ENCODE results near the gene ZNF311. TPM values are rescaled to one million over a fixed set of nuclear protein-coding genes. Genes with fewer than 3 reads are reported as not detected.

ZNF311 gene
- total and polyA plus RNA-seq, 2 of the 13 experiments (the other 11 are each of a cell fraction or from before 2014, with no cell fraction given) = not detected

DNA sequence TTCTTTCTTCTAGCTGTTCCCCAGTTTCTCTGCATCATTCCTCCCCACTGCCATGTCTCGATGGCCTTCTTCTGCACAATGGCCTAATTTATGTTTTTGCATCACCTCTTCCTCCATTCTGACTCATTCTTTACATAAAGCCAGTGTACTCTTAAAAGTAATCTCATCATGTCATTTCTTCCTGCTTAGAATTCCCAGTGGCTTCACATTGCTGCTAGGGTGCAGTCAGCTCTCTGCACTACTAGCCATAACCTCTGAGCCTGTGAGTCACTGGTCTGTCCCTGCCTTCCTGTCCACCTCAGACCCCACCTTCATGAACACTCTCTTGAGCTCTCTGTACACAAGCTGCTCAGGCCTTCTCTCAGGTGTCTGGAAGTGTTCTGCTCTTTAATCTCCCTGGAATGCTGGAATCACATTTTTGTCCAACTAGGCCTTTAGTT, 57.3 kb downstream of the ZNF311 start (continued):
- TF ChIP-seq, protein P1, sequence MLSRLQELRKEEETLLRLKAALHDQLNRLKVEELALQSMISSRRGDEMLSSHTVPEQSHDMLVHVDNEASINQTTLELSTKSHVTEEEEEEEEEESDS (CRISPR knock-in tag; IDR thresholded peaks at IDR 0.05; ENCODE audit: borderline replicate concordance) = no peak
- no peak for TF ChIP-seq ZNF24 (IDR thresholded peaks at IDR 0.05)
- no peak for TF ChIP-seq NCOA2 (CRISPR knock-in tag; IDR thresholded peaks at IDR 0.05)
- TF ChIP-seq, protein P2, sequence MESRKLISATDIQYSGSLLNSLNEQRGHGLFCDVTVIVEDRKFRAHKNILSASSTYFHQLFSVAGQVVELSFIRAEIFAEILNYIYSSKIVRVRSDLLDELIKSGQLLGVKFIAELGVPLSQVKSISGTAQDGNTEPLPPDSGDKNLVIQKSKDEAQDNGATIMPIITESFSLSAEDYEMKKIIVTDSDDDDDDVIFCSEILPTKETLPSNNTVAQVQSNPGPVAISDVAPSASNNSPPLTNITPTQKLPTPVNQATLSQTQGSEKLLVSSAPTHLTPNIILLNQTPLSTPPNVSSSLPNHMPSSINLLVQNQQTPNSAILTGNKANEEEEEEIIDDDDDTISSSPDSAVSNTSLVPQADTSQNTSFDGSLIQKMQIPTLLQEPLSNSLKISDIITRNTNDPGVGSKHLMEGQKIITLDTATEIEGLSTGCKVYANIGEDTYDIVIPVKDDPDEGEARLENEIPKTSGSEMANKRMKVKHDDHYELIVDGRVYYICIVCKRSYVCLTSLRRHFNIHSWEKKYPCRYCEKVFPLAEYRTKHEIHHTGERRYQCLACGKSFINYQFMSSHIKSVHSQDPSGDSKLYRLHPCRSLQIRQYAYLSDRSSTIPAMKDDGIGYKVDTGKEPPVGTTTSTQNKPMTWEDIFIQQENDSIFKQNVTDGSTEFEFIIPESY (CRISPR knock-in tag; IDR thresholded peaks at IDR 0.05) = 0 out of 2 replicates have a peak, but pooled peaks have one; percentile 25
- TF ChIP-seq, protein P3, sequence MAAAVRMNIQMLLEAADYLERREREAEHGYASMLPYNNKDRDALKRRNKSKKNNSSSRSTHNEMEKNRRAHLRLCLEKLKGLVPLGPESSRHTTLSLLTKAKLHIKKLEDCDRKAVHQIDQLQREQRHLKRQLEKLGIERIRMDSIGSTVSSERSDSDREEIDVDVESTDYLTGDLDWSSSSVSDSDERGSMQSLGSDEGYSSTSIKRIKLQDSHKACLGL (CRISPR knock-in tag; IDR thresholded peaks at IDR 0.05) = no peak
- TF ChIP-seq AKAP8 (CRISPR knock-in tag; IDR thresholded peaks at IDR 0.05) = no peak
- no peak for TF ChIP-seq KAT7 (CRISPR knock-in tag; IDR thresholded peaks at IDR 0.05; ENCODE audit: borderline replicate concordance)
- no peak for TF ChIP-seq ZNF543 (CRISPR knock-in tag; IDR thresholded peaks at IDR 0.05)
- no peak for TF ChIP-seq MXI1 (IDR thresholded peaks at IDR 0.05; ENCODE audit: borderline replicate concordance, low read depth, low read length)
- TF ChIP-seq ZNF605 (CRISPR knock-in tag; IDR thresholded peaks at IDR 0.05) = no peak
- TF ChIP-seq SETDB1 (CRISPR knock-in tag; IDR thresholded peaks at IDR 0.05; ENCODE audit: borderline replicate concordance) = no peak
- TF ChIP-seq CHCHD3 (CRISPR knock-in tag; IDR thresholded peaks at IDR 0.05) = 0 out of 2 replicates have a peak, but pooled peaks have one; percentile 29
- TF ChIP-seq DNMT3B (CRISPR knock-in tag; conservative IDR thresholded peaks at IDR 0.05) = peak; percentile 76; the same call in 1 of the 2 replicates
- no peak for TF ChIP-seq SKI (IDR thresholded peaks at IDR 0.05; ENCODE audit: partially characterized antibody)
- no peak for TF ChIP-seq PRPF4 (IDR thresholded peaks at IDR 0.05; ENCODE audit: low read depth, low read length, poor library complexity, severe bottlenecking)
- TF ChIP-seq, protein P4, sequence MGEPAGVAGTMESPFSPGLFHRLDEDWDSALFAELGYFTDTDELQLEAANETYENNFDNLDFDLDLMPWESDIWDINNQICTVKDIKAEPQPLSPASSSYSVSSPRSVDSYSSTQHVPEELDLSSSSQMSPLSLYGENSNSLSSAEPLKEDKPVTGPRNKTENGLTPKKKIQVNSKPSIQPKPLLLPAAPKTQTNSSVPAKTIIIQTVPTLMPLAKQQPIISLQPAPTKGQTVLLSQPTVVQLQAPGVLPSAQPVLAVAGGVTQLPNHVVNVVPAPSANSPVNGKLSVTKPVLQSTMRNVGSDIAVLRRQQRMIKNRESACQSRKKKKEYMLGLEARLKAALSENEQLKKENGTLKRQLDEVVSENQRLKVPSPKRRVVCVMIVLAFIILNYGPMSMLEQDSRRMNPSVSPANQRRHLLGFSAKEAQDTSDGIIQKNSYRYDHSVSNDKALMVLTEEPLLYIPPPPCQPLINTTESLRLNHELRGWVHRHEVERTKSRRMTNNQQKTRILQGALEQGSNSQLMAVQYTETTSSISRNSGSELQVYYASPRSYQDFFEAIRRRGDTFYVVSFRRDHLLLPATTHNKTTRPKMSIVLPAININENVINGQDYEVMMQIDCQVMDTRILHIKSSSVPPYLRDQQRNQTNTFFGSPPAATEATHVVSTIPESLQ (CRISPR knock-in tag; conservative IDR thresholded peaks at IDR 0.05) = no peak
- TF ChIP-seq SOX13 (IDR thresholded peaks at IDR 0.05) = no peak
- TF ChIP-seq SOX13 (CRISPR knock-in tag; conservative IDR thresholded peaks at IDR 0.05 in 1 of 2, IDR thresholded peaks at IDR 0.05 in 1 of 2) = no peak
- TF ChIP-seq HNF4A (CRISPR knock-in tag; IDR thresholded peaks at IDR 0.05) = peak; percentile 26; the same call in 1 of the 2 replicates
- TF ChIP-seq, protein P5, sequence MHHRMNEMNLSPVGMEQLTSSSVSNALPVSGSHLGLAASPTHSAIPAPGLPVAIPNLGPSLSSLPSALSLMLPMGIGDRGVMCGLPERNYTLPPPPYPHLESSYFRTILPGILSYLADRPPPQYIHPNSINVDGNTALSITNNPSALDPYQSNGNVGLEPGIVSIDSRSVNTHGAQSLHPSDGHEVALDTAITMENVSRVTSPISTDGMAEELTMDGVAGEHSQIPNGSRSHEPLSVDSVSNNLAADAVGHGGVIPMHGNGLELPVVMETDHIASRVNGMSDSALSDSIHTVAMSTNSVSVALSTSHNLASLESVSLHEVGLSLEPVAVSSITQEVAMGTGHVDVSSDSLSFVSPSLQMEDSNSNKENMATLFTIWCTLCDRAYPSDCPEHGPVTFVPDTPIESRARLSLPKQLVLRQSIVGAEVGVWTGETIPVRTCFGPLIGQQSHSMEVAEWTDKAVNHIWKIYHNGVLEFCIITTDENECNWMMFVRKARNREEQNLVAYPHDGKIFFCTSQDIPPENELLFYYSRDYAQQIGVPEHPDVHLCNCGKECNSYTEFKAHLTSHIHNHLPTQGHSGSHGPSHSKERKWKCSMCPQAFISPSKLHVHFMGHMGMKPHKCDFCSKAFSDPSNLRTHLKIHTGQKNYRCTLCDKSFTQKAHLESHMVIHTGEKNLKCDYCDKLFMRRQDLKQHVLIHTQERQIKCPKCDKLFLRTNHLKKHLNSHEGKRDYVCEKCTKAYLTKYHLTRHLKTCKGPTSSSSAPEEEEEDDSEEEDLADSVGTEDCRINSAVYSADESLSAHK (CRISPR knock-in tag; IDR thresholded peaks at IDR 0.05; ENCODE audit: borderline replicate concordance) = no peak
- TF ChIP-seq ZBTB3 (CRISPR knock-in tag; IDR thresholded peaks at IDR 0.05; ENCODE audit: borderline replicate concordance, low read depth) = no peak
